ENCODE results near the gene TSC22D3. TPM values are rescaled to one million over a fixed set of nuclear protein-coding genes. Genes with fewer than 3 reads are reported as not detected.
"Not testable (repeated sequence)": the region's sequence is repeated elsewhere in the genome, so short reads cannot be mapped to it uniquely, and the experiment has no call there.

TSC22D3 gene
- total and polyA plus RNA-seq, 8 donors: 198 to 906 (median 338) TPM

DNA sequence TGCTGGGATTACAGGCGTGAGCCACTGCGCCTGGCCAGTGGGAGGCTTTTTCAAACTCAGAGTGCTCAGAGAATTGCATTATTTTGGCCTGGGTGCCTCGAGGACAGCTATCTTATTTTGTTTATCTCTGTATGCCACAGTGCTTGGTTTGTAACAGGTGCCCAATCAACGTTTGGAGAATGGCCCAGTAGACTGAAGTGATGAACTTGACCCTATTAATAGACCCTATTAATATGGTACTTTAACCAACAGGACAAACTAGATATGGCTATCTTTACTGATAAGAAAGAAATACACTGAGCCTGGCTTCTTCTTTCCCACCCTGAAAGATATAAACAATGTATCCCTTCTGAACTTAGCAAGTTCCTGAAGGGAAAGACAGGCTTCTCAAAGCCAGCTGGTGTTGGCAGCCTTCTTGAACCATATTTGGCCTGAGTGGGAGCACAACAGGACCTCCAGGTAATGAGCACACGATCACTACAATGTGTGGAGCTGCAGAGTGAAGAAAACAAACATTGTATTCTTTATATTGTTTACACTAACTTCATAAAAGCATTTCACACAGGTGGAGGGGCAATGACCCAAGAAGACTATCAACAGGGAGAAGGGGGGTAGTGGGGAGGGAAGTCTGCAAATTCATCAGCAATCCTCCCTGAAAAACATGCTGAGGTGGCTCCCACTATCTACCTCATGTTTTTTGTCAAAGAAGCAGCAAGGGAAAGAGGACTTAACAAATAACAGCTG, 105.5 kb downstream of the TSC22D3 start:
- Histone ChIP-seq H3K36me3 (no peaks in the 10 kb centered on the region), H3K9me3 (no peaks in the 10 kb centered on the region), H3K27ac (no peak overlapping the region), H3K27me3 (peaks cover 0 to 18% (median 0%) of the 10 kb centered on the region in 3 donors), H3K4me1 (peaks cover 10 to 40% (median 25%) of the 10 kb centered on the region in 4 donors), H3K4me3 (no peak overlapping the region)
- DNase-seq: no peak
- intact Hi-C loops (cut with DNase I; ENCODE audit: low total_unique reads): no loop called here
- 28 to 51% (median 37%) methylated on average over 5 of the region's 5 CpGs for WGBS, 5 donors
- TF ChIP-seq, protein P1, sequence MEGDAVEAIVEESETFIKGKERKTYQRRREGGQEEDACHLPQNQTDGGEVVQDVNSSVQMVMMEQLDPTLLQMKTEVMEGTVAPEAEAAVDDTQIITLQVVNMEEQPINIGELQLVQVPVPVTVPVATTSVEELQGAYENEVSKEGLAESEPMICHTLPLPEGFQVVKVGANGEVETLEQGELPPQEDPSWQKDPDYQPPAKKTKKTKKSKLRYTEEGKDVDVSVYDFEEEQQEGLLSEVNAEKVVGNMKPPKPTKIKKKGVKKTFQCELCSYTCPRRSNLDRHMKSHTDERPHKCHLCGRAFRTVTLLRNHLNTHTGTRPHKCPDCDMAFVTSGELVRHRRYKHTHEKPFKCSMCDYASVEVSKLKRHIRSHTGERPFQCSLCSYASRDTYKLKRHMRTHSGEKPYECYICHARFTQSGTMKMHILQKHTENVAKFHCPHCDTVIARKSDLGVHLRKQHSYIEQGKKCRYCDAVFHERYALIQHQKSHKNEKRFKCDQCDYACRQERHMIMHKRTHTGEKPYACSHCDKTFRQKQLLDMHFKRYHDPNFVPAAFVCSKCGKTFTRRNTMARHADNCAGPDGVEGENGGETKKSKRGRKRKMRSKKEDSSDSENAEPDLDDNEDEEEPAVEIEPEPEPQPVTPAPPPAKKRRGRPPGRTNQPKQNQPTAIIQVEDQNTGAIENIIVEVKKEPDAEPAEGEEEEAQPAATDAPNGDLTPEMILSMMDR (IDR thresholded peaks at IDR 0.05): no peak
- no peak for TF ChIP-seq POLR2AphosphoS5 (IDR thresholded peaks at IDR 0.05)
- no peak for TF ChIP-seq EP300 (IDR thresholded peaks at IDR 0.05)
- no peak for TF ChIP-seq POLR2A (IDR thresholded peaks at IDR 0.05)

DNA sequence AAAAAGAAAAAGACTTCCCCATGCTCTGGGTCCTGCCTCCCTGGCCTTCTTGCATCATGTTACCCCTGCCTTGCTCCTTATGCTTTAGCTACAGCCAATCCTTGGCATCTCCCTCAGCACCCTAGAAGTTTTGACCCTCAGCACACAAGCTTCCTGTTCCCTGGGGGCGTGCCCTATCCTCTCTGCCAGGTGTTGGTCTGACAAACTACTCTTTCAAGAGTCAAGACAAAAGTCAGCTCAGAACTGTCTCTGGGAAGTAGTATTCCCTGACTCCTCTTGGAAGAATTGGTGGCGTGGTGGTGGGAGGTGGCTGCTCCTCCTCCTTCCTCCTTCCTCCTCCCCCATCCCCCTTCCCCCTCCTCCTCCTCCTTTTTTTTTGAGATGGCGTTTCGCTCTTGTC, 106.3 kb downstream of the TSC22D3 start:
- WGBS, 5 donors: 56 to 100% (median 60%) methylated on average over 3 to 4 of the region's 4 CpGs

DNA sequence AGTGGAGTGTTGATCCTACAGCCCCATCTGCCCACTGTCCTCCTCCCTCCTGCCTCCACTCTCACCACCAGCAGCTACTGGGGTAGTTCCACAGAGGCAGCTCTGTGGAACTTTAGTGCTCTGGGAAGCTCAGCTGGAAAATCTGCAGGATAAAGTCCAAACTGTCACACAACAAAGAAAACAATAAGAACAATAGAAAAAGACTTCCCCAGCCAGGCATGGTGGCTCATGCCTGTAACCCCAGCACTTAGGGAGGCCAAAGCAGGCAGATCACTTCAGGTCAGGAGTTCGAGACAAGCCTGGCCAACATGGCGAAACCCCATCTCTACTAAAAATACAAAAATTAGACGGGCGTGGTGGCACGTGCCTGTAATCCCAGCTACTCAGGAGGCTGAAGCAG, 106.9 kb downstream of the TSC22D3 start:
- Histone ChIP-seq H3K27me3 (peaks cover 0 to 14% (median 0%) of the 10 kb centered on the region in 3 donors), H3K4me1 (peaks cover 8 to 27% (median 15%) of the 10 kb centered on the region in 4 donors)
- H3K36me3 ChIP-seq; H3K9me3 ChIP-seq; H3K27ac ChIP-seq; H3K4me3 ChIP-seq; intact Hi-C loops (cut with DNase I; ENCODE audit: low total_unique reads); DNase-seq: not testable (repeated sequence)
- 67 to 89% (median 75%) methylated on average over 5 of the region's 5 CpGs for WGBS, 5 donors

More for the DNA sequence above, 106.3 kb downstream of the TSC22D3 start:
- peaks cover 10 to 32% (median 21%) of the 10 kb centered on the region in 4 donors for H3K4me1 ChIP-seq
- TF ChIP-seq EP300 (IDR thresholded peaks at IDR 0.05) (no peak), POLR2A (IDR thresholded peaks at IDR 0.05) (no peak), POLR2AphosphoS5 (IDR thresholded peaks at IDR 0.05) (no peak)
- TF ChIP-seq, protein P1 (IDR thresholded peaks at IDR 0.05): no peak
- intact Hi-C loops (cut with DNase I; ENCODE audit: low total_unique reads): no loop called here
- H3K27ac ChIP-seq: no peak overlapping the region
- DNase-seq: no peak
- H3K27me3 ChIP-seq: peaks cover 0 to 15% (median 0%) of the 10 kb centered on the region in 3 donors
- no peaks in the 10 kb centered on the region for H3K9me3 ChIP-seq
- H3K4me3 ChIP-seq: no peak overlapping the region
- peaks cover 0 to under 1% (median 0%) of the 10 kb centered on the region in 4 donors for H3K36me3 ChIP-seq

GRCh38 chrX:107667426-107667825, 108.2 kb downstream of the TSC22D3 start:
- intact Hi-C loops (cut with DNase I; ENCODE audit: low total_unique reads): no loop called here
- H3K27me3 ChIP-seq: peaks cover 0 to 14% (median 0%) of the 10 kb centered on the region in 3 donors

More at GRCh38 chrX:107667426-107667825, 108.2 kb downstream of the TSC22D3 start:
- 54 to 100% (median 80%) methylated on average over 1 of the region's 1 CpG for WGBS, 5 donors
- H3K4me3 ChIP-seq: no peak overlapping the region
- H3K9me3 ChIP-seq: no peaks in the 10 kb centered on the region
- H3K4me1 ChIP-seq: peaks cover 0 to 15% (median 7%) of the 10 kb centered on the region in 4 donors
- TF ChIP-seq POLR2A (IDR thresholded peaks at IDR 0.05) (no peak), POLR2AphosphoS5 (IDR thresholded peaks at IDR 0.05) (no peak), EP300 (IDR thresholded peaks at IDR 0.05) (no peak)
- TF ChIP-seq, protein P1 (IDR thresholded peaks at IDR 0.05): no peak
- DNase-seq: no peak
- H3K36me3 ChIP-seq: peaks cover 0 to 4% (median 2%) of the 10 kb centered on the region in 4 donors
- H3K27ac ChIP-seq: no peak overlapping the region

Measured in stomach (tissue), 9 donors.